ENCODE results near the gene REN.

Gene REN

DNA sequence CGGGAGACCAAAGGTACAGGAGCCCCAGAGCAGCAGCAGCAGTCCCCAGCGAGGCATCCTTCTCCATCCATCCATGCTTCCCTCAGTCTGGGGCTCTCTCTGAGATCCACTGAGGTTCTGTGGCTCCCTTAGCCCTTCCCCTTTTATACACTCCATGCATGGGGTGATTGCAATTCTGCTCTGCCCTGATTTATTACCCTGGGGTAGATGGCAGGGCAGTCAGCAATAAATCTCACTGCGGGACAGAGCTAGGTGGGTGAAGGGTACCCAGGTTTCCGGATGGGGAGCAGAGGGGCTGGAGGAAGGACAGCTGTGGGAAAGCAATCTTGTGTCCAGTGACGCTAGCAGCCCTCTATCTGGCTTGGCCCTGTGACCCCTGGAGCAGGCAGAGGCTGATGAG lies at the start of gene REN:
Gene REN, minus strand, starts transcription at position 119 of the 400 bp plus-strand sequence. Its CDS starts 44 bp downstream, at position 75.
- DNase-seq (ENCODE audit: low read depth in 3 of 3), result no peak

DNA sequence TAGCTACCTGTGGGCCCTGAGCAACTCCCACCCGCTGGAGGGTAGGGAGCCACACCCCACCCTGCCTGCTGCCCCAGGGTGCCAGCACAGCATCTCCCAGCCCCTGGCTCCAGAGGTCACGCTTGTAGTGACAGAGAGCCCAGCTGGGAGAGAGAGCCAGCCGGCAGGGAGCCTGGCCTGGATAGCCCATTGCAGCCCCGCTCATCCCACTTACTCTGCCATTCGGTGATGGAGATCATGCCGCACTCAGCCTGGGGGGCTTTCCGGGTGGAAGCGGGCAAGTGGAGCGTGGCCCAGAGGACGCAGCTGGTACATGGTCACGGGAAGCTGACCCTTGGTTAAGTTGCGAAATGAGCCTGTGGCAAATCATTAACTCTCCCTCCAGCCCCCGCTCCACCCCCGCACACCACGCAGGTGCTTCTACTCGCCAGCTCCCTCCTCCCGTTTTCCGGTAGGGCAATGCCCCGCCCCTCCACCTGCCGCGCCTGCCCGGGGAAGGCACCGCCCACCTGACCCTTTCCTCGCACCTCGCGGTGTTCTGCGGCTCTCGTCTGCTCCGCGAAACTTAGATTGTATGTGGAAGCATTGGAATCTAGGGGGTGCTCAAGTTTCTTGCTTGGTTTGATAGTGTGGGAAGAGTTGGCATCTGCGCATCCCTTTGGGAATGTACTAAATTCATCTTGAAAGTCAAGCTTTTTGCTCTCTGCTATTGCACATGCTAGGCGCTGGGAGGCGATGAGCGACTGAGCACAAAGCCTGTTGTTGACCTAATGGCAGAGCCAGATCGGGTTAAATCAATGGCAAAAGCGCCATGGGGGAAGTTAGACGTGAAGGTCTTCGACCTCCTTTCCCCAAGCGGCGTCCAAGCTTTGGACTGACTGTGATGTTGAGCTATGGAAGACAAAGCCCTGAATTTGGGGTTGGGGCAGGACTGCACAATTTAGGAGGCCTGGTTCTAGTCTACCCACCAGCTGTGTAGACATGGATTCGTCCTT lies 47.8 kb upstream of the REN start, which contains the start of gene GOLT1A:
Gene GOLT1A, minus strand, starts transcription at position 321 of the 995 bp plus-strand sequence. Its CDS starts 82 bp downstream, at position 239.
- peak in 1 of 3 experiments; percentile 47 for DNase-seq (ENCODE audit: low read depth in 3 of 3)

DNA sequence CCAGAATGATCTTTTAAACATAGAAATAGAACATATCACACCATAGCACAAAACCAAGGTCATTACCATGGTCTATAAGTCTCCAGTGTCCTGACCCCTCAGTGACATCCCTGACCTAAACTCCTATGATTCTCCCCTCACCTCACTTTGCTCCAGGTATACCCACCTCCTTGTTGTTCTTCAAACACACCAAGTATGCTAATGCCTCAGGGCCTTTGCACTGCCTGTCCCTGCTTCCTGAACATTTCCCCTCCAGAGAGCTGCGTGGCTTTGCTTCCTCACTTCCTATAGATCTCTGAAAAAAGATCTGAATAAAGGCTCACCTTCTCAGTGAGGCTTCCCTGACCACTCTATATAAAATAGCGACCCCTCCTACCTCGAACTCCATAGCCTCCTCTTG lies 46.6 kb upstream of the REN start:
- DNase-seq (ENCODE audit: low read depth in 3 of 3), result no peak

DNA sequence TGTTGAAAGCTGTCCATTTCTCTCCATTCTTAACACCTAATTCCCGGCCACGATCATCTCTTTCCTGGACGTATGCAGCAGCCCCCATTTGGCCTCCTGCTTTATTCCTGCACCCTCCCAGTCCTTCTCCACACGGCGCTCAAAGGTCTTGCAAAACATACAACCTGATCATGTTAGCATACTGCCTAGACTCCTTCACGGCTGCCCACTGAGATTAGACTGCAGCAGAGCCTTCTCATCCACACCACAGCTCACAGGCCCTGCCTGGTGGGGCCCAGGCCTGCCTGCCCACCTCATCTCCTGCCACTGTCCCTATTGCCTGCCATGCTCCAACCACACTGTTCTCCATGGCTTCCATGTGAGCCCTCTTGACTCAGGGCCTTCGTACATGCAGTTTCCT lies 44.9 kb upstream of the REN start:
- DNase-seq (ENCODE audit: low read depth in 3 of 3), result no peak

DNA sequence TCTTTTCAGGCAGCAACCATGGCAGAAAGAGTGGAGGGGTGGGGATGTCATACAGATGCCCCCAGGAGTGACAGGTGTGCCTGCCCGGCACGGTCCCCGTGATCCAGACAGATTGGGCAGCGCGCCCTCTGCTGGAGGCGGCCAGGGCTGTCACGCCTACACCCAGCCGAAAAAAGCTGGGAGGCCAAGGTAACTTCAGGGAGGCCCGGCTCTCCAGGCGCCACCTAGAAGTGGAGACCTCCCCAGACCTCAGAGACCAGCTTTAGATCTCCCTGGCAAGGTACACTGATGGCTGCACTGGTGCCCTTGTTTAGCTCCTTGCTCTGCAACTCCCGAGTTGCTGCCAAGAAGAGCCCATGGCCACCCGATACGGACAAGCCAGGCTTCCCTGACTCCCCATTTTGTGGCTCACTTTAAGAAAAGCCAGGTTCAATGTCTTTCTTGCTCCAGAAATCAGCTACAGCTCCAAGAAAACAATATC lies 41.0 kb upstream of the REN start:
- DNase-seq (ENCODE audit: low read depth in 3 of 3), result peak; percentile 52 to 74 (median 54)

DNA sequence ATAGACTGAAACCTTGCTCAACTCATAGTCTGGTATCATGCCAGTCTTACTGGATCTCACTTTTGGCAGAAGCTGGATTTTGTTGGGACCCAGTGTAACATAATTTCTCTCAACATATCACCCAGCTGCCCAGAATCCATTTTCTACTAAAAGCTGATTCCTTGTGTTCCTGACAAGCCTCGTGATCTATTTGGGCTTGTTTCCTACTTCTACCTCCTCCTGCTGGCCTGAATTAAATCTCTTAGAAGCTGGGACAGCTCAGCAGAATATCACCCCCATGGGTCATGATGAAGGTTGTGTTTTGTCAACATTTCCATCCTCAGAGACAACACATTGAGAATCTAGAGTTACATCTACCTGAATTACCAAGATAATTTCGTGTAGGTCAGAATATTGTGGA lies 40.0 kb upstream of the REN start:
- no peak for DNase-seq (ENCODE audit: low read depth in 3 of 3)

DNA sequence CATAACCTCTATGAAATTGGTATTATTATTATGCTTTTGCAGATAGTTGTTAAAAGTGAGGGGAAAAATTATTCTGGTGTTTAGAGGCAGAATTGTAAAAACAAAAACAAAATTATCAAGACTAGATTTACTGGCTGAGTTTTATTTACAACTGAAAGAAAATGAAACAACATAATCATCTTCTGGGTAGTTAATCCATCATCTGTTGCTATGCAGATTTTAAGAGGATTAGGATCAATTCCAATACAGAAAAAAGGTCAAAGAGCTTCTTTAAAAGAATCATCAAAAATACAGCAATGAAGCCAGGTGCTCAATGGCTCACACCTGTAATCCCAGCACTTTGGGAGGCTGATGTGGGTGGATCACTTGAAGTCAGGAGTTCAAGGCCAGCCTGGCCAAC lies 39.3 kb upstream of the REN start:
- no peak for DNase-seq (ENCODE audit: low read depth in 3 of 3)

DNA sequence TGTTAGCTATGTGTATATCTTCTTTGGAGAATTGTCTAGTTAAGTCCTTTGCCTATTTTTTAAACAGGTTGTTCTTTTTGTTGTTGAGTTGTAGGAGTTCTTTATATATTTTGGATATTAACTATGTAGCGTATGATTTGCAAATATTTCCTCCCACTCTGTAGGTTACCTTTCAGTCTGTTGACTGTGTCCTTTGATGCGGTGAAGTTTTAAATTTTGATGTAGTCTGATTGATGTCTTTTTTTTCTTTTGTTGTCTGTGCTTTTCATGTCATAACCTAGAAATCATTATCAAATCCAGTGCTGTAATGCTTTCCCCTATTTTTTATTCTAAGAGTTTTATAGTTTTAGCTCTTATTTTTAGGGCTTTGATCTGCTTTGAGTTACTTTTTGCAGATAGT lies 38.8 kb upstream of the REN start:
- no peak for DNase-seq (ENCODE audit: low read depth in 3 of 3)

DNA sequence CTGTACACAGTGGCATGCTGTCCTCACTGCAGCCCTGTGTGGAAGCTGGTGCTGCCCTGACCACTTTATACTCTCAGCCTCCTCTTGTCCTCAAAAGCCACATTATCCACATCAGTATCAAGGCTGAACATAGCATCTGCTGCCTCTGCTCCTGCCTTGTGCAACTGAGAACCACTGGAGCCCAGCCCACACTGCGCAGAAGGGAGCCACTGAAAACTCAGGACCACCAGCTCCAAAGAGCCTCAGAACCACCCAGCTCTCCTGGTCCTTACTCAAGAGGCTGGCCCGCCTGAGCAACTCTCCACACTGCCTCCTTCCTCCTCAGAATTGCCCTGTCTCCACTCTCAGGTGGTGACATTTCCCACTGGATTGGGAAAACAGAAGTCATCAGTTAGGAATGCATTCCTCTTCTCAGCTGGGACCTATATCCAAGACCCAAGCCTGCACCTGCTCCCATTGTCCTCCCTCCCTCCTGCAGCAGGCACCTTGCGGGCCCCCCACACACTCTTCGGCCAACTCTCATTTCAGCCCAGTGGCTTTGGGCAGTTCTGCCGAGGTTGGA lies 37.1 kb upstream of the REN start:
- no peak for DNase-seq (ENCODE audit: low read depth in 3 of 3)

DNA sequence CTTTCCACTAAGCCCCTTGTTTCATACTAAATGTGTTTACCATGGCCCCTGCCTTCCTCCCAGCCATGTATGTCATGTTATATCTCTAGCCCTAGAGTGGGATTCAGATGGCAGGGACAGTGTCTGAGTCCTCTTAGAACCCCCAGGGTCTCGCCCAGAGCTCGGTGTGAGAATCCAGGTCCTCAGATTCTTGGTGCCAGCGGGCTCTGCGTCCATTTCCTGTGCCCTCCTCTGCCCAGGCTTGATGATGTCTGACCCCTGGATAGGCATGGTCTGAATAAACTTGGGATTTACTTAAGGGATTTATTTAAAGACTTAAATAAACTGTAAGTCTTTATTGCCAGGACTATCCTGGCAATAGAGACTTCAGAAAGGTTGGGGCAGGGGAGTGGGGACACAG lies 36.3 kb upstream of the REN start:
- DNase-seq (ENCODE audit: low read depth in 3 of 3), result no peak

DNA sequence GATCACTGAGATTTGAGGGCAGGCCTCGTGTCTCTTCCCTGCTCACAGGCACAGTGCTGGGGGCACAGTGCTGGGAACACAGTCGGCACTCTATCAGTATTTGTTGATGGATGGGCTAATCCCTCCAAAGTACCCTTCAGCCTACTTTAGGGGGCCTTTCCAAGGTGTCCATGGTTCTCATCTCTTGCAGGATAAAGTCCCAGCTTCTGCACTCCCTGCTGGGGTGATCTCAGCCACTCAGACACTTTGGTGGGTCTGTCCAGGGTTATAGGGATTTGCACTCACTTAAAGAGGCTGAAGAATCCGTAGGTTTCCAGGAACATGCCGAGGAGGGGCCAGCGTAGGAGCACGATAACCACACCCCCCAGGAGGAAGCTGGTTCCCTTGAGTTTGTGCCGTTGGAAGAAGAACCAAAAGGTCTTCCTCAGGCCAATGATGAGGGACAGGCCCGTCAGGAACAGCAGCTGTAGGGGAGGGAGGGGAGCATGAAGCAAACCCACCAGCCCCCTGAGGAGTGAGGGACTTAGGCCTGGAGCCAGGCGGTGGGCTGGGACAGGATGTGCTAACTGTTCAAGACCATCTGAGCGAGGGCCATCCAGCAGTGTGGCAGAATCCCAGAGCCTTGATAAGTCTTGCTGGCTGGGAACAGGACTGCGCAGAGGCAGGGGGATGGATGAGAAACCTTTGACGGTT lies 35.4 kb upstream of the REN start:
- DNase-seq (ENCODE audit: low read depth in 3 of 3), result no peak

DNA sequence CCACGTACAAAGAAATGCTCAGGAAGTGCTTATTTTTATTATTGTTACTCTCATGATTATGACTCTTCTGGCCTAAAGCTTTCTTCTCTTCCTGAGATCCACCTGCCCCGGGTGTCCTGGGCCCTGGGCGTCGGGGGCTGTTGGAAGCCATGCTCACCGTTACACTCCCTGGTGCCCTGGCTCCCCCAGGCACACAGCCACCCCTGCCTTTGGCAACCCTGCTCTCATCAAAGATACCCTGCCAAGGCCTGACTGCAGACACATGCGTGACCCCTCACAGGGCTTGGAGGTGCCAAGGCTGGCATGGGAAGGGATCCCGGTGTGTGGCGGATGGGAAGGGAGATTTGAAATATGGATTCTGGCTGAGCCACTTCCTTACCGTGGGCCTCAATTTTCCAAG lies 33.4 kb upstream of the REN start:
- DNase-seq (ENCODE audit: low read depth in 3 of 3), result no peak

DNA sequence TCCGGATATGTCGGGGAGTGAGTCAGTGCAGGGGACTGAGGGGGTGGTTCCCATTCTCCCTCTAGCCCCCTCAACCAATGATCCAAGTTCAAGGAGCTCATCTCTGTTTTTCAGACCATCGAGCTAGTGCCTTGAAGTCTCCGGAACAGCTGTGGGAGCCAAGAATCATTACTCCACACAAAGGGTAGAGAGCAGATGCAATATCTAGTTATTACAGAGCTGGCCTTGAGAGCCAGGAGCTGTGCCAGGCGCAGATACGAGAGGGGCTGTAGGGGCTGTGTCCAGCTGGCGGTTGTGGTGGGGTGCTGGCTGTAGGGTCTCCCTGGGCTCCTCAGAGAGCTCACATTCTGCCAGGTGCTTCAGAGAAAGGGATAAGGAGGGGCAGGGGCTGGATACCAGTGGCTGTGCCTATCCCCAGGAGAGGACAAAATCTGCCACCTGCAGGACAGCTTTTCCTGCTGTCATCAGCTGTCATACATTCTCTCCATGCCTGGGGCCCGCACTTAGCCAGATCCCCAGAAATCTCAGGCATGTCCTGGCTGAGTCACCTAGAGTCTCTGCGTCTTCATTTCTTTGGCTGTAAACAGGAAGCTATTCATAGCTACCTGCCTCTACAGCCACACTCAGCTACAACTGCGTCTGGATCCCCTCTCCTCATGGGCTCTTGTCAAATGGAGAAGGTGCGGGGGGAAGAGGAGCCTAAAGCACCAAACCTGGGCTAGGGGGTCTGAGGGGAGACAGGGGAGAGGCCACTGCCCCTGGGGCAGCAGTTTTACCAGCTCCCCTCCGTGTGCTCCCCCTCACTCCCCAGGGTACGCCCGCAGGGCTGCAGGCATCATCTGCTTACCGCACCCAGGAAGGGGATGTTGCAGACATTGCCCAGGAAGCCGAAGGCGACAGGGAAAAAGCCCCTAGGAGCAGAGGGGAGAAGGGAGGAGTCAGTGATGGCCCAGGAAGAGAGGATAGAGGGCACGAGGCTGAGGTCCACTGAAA lies 32.5 kb upstream of the REN start:
- DNase-seq (ENCODE audit: low read depth in 3 of 3), result no peak

DNA sequence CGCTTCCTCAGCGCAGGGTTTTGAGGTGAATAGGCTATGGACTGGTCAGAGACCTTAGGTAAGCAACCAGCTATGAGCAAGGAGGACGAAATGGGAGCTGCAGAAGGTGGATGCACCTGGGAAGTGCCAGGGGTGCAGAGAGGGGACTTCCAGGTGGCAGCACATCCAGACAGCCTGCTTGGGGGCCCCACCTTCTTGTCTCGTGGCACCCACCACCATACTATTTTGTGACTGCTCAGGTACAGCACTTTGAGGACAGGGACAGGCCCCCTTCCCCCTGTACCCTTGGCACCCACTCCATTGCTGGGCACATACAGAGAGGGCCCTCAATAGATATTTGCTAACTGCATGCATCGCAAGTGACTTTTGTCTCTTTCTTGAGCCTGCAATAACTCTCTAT lies 30.9 kb upstream of the REN start:
- DNase-seq (ENCODE audit: low read depth in 3 of 3), result no peak

DNA sequence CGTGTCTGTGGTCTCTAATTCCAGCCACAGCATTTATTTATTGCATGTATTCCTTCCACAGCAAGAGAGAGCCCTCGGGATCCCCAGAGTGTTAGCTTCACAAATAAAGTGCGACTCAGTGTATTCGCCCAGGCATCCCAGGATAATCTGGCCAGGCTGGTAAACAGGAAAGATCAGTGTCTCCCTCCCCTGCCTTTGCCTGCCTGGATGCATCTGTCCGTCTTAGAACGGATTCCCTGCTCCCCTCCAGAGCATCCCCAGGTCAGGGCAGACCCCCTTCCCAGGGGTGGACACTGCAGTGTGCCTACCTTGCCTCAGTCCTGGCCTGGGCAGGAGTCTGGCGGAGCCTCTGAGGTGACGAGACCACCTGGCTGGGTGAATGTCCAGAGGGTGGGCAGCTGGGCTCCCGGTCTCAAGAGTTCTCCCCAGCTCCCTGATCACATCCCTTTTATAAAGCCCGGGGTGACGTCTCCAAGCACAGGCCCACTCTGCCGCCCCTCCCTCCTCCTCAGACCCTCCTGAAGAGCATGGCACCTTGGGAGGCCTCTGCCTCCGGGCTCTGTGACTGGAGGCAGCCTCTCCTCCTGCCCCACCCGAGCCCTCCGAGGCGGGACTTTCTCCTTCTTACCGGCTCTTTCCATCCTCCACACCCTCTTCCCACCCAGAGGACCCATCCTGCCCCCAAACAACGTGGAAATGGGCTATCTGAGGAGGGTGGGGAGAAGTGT lies 30.1 kb upstream of the REN start, which contains the start of gene KISS1:
Gene KISS1, minus strand, starts transcription at position 424 of the 728 bp plus-strand sequence. CDS start 3,615 bp downstream, outside the sequence.
- no peak for DNase-seq (ENCODE audit: low read depth in 3 of 3)

DNA sequence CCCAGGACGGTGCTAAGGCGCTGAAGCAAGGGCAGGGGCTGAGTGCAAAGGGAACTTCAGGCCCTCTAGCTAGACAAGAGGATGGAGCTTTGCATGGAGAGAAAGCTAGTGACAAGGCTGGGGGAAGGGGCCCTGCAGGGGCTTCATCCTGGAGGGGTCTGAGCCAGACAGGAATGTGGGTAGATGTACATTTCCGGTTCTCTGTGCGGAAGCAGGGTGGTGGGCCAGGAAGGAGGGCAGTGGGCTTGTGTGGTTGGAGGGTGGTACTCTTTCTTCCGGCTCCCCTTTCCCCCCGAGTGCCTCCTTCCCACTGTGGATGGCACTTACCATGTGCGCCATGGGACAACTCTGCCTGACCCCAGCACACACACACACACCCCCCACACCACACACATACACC lies 28.6 kb upstream of the REN start:
- DNase-seq (ENCODE audit: low read depth in 3 of 3), result no peak

DNA sequence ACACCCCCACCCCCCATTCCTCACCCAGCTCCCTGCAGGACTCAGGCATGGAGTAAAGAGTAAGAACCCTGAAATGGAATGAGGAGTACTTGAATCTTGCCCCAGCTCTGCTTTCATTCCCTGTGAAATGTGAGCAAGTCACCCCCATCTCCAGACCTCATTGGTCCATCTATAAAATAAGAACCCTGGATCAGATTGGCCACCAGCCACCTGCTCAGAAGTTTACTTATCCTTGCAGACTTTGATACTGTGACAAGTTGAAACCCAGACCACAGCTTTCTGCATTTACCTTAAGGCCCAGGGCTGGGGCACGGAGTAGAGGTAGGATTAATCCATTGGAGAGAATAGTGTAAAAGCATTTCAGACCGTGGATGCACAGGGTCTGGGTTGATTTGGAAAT lies 27.9 kb upstream of the REN start:
- DNase-seq (ENCODE audit: low read depth in 3 of 3), result no peak

DNA sequence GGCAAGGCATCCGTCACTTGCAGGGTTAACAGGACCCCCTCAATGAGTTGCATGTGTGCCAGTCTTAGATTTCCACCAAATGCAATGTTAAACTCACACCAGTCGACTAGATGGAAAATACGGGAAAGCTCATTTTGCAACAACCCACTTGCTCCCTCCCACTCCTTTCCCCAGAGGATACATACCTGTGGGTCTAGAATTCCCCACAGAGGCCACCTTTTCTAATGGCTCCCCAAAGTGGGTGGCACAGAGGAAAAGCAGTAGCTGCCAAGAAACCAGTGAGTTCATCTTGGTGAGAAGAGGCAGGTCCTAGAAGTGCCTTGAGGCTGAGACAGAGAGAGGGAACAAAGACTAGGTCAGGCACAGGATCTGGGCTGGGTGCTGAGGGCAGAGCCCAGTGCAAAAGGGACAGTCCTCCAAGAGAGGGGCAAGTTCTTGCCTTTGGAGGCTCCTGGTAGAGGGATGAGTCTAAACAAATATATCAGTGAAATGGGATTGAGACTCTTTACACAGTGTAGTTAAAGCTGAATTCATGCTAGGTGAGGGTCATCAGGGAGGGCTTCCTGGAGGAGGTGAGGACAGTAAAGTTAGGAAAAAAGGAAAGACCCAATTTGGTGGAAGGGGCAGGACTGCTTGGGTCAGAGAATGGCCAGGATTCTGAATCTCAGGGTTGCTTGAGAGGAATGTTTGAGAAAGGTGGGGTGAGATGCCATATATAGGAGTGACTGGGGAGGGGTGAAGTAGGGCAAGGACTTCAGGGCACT lies 26.6 kb upstream of the REN start:
- no peak for DNase-seq (ENCODE audit: low read depth in 3 of 3)

DNA sequence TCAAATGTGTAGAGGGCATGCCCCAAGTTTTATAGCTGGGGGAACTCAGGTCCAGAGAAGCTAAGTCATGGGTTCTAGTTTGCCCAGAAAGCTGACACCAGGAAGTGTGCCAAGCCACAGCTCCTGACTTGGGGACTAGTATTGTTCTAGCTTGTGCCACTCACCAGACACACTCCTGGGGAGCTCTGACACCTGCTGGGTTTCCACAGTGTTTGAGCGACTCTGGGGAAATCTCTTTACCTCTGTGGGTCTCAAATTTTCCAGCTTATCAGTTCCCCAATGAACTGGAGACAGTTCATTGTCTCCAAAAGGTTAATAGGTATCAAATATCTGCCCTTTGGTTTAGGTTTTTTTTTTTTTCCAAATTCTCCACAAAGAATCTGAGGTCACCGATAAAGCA lies 25.9 kb upstream of the REN start:
- no peak for DNase-seq (ENCODE audit: low read depth in 3 of 3)

DNA sequence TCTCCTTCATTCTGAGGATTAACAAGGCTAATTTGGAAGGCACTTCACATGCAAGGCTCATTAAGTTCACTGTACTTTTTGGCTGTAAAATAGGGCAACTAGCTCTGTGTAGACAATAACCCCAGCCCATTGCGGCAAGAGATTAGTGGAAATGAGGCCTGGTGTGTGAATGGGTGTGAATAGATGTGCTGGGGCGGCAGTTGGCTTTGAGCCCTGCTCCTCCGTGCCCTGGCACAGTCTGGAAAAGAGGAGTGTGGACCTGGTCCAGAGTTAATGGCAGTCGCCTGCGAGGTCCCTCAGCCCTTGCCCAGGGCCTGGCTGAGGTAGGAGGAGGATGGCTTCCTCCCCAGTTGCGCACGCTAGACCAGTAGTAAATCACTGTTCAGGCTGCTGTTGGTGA lies 25.3 kb upstream of the REN start:
- no peak for DNase-seq (ENCODE audit: low read depth in 3 of 3)

Measured in stimulated activated CD4-positive, alpha-beta T cell treated with anti-CD3 and anti-CD28 coated beads, TNF-alpha, amount 100 ng/mL, for 24 hours (primary cell).